HepG2 (cell line): ENCODE measurements around the gene CLDN7. TPM values are rescaled to one million over a fixed set of nuclear protein-coding genes. Genes with fewer than 3 reads are reported as not detected.

Experiments
- ATM ChIP-seq: fragments of 450-650 bp; IDR thresholded peaks from 2 replicates; pipeline ENCODE4 v1.7.1; 2017; ENCODE audit warnings: mild to moderate bottlenecking, borderline replicate concordance
- E2F5 ChIP-seq: sonication (generic); formaldehyde crosslinking; conservative IDR thresholded peaks from 2 replicates; pipeline ENCODE4 v1.4.0; 2020; ENCODE audit warnings: missing genetic modification reagents
- GRHL1 ChIP-seq: sonication (generic); formaldehyde crosslinking; conservative IDR thresholded peaks from 2 replicates; pipeline ENCODE4 v1.8.0; 2022; ENCODE audit warnings: missing genetic modification reagents
- HOMEZ ChIP-seq: IDR thresholded peaks from 2 replicates; pipeline ENCODE4 v1.6.1; 2016; ENCODE audit warnings: low read depth
- KDM3A ChIP-seq: IDR thresholded peaks from 2 replicates; pipeline ENCODE4 v1.6.1; 2018; ENCODE audit warnings: low read depth, missing compliant biosample characterization
- KDM4B ChIP-seq: sonication (generic); formaldehyde crosslinking; IDR thresholded peaks from 2 replicates; pipeline ENCODE4 v1.4.0; 2020; ENCODE audit warnings: missing genetic modification reagents
- MATR3 ChIP-seq: sonication (generic); formaldehyde crosslinking; IDR thresholded peaks from 2 replicates; pipeline ENCODE4 v1.4.0; 2020; ENCODE audit warnings: missing genetic modification reagents
- SOX5 ChIP-seq: IDR thresholded peaks from 2 replicates; pipeline ENCODE4 v1.6.1; 2016; ENCODE audit warnings: borderline replicate concordance
- TMF1 ChIP-seq: sonication (generic); formaldehyde crosslinking; IDR thresholded peaks from 2 replicates; pipeline ENCODE4 v1.8.1; 2022; ENCODE audit warnings: low read depth, missing genetic modification reagents
- YEATS4 ChIP-seq: sonication (generic); formaldehyde crosslinking; IDR thresholded peaks from 2 replicates; pipeline ENCODE4 v1.4.0; 2020; ENCODE audit warnings: missing genetic modification reagents, borderline replicate concordance
- ZFP36 ChIP-seq: fragments of 150-350 bp; IDR thresholded peaks from 2 replicates; pipeline ENCODE4 v1.6.1; 2018; ENCODE audit warnings: borderline replicate concordance, low read length, low read depth; ENCODE audit not compliant: partially characterized antibody
- ZNF607 ChIP-seq: sonication (generic); formaldehyde crosslinking; IDR thresholded peaks from 2 replicates; pipeline ENCODE4 v1.5.1; 2020; ENCODE audit warnings: missing genetic modification reagents, mild to moderate bottlenecking, borderline replicate concordance
- ZNF652 ChIP-seq: IDR thresholded peaks from 2 replicates; pipeline ENCODE4 v1.6.1; 2016; ENCODE audit warnings: low read depth, borderline replicate concordance
- polyA plus RNA-seq, 8 experiments: library from polyadenylated mRNA; depleted of rRNA in 3 of 8; stranded (reverse) in 7 of 8; unstranded in 1 of 8; fragments of >200 nt; fragmentation: Illumina TruSeq in 4 of 8; extraction: Trizol in 4 of 8; gene quantifications; 2 replicates each; pipeline versions ENCODE4 v1.2.1 to v1.2.3, GENCODE V29; 2011 to 2016; ENCODE audit warnings: low read depth in 4 of 8, missing spikeins in 1 of 8, mixed read lengths in 1 of 8; ENCODE audit not compliant: insufficient read depth in 1 of 8
- total RNA-seq, 5 experiments: library from RNA; depleted of rRNA; stranded (reverse); fragments of >200 nt; fragmentation: Illumina TruSeq; extraction: Trizol; gene quantifications; 2 replicates each; pipeline ENCODE4 v1.2.3, GENCODE V29; 2016; ENCODE audit warnings: low read depth in 1 of 5
- TF ChIP-seq, protein P1 (sequence below): sonication (generic); formaldehyde crosslinking; IDR thresholded peaks from 2 replicates; pipeline ENCODE4 v1.4.0; 2020; ENCODE audit warnings: mild to moderate bottlenecking, missing genetic modification reagents
- TF ChIP-seq, protein P2 (sequence below): conservative IDR thresholded peaks from 2 replicates; pipeline ENCODE4 v1.6.1; 2018; ENCODE audit warnings: missing genetic modification reagents

CLDN7 gene
- total and polyA plus RNA-seq, 2 of the 13 experiments (the other 11 are each of a cell fraction or from before 2014, with no cell fraction given) = not detected

GRCh38 chr17:7258731-7259554 is 3.3 kb downstream of the CLDN7 start (continued):
- no peak for TF ChIP-seq GRHL1 (CRISPR knock-in tag)
- TF ChIP-seq SOX5 = no peak
- TF ChIP-seq ATM = no peak
- no peak for TF ChIP-seq ZFP36
- no peak for TF ChIP-seq E2F5
- TF ChIP-seq HOMEZ (CRISPR knock-in tag) = no peak
- TF ChIP-seq MATR3 (CRISPR knock-in tag) = no peak
- TF ChIP-seq, protein P1, sequence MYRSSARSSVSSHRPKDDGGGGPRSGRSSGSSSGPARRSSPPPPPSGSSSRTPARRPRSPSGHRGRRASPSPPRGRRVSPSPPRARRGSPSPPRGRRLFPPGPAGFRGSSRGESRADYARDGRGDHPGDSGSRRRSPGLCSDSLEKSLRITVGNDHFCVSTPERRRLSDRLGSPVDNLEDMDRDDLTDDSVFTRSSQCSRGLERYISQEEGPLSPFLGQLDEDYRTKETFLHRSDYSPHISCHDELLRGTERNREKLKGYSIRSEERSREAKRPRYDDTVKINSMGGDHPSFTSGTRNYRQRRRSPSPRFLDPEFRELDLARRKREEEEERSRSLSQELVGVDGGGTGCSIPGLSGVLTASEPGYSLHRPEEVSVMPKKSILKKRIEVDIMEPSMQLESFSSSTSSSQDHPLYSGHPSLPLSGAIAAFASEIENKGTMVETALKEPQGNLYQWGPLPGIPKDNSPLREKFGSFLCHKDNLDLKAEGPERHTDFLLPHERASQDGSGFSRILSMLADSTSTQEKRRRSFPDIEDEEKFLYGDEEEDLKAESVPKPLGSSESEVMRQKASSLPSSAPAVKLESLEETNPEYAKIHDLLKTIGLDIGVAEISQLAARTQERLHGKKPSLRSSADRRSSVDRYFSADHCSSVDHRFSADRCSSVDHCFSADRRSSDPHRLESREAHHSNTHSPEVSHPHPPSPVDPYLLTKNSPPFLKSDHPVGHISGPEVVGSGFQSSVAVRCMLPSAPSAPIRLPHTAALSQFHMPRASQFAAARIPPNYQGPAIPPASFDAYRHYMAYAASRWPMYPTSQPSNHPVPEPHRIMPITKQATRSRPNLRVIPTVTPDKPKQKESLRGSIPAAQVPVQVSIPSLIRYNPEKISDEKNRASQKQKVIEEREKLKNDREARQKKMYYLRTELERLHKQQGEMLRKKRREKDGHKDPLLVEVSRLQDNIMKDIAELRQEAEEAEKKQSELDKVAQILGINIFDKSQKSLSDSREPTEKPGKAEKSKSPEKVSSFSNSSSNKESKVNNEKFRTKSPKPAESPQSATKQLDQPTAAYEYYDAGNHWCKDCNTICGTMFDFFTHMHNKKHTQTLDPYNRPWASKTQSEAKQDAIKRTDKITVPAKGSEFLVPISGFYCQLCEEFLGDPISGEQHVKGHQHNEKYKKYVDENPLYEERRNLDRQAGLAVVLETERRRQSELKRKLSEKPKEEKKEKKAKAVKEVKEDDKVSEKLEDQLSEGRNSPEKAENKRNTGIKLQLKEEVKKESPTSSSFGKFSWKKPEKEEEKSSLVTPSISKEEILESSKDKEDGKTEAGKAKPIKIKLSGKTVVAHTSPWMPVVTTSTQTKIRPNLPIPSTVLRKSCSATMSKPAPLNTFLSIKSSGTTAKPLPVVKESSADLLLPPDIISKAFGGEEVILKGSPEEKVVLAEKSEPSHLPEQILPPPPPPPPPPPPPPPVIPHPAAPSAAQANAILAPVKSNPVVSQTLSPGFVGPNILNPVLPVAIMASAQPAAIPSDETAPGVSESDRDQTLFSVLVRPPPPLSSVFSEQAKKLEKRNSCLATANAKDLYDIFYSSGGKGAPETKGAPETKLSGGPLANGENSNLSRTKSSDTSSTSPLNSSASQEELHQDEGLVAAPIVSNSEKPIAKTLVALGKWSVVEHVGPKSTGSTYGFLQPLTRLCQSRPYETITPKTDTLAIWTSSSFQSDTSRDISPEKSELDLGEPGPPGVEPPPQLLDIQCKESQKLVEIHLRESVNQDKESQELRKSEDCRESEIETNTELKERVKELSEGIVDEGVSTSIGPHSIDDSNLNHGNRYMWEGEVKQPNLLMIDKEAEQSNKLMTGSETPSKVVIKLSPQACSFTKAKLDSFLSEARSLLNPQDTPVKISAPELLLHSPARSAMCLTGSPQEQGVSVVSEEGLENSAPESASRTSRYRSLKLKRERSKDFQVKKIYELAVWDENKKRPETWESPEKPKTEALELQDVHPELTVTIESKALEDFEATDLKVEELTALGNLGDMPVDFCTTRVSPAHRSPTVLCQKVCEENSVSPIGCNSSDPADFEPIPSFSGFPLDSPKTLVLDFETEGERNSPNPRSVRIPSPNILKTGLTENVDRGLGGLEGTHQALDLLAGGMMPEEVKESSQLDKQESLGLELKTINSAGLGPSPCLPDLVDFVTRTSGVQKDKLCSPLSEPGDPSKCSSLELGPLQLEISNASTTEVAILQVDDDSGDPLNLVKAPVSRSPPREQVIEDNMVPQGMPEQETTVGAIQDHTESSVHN (CRISPR knock-in tag) = no peak
- no peak for TF ChIP-seq KDM3A (CRISPR knock-in tag)
- TF ChIP-seq TMF1 = no peak
- TF ChIP-seq KDM4B = no peak
- TF ChIP-seq, protein P2, sequence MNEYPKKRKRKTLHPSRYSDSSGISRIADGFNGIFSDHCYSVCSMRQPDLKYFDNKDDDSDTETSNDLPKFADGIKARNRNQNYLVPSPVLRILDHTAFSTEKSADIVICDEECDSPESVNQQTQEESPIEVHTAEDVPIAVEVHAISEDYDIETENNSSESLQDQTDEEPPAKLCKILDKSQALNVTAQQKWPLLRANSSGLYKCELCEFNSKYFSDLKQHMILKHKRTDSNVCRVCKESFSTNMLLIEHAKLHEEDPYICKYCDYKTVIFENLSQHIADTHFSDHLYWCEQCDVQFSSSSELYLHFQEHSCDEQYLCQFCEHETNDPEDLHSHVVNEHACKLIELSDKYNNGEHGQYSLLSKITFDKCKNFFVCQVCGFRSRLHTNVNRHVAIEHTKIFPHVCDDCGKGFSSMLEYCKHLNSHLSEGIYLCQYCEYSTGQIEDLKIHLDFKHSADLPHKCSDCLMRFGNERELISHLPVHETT (CRISPR knock-in tag) = peak; percentile 44; the same call in 1 of the 2 replicates
- TF ChIP-seq ZNF607 (CRISPR knock-in tag) = peak; percentile 32; the same call in 1 of the 2 replicates
- peak; percentile 72 for TF ChIP-seq YEATS4 (CRISPR knock-in tag)
- TF ChIP-seq ZNF652 (CRISPR knock-in tag) = no peak
